Urinary bladder (tissue), 4 donors: Measurements from ENCODE around the gene GSKIP. TPM values are rescaled to one million over a fixed set of nuclear protein-coding genes. Genes with fewer than 3 reads are reported as not detected.
"Not testable (repeated sequence)": the region's sequence is repeated elsewhere in the genome, so short reads cannot be mapped to it uniquely, and the experiment has no call there.

ENCODE experiments used
- DNase-seq: peaks from one replicate; pipeline ENCODE4 v3.0.0-alpha.2; 2015; ENCODE audit errors: extremely low spot score
- H3K27ac ChIP-seq: one replicate; pipeline ENCODE4 v1.5.1; 2013; ENCODE audit warnings: low read depth, mild to moderate bottlenecking, moderate library complexity
- H3K36me3 ChIP-seq: one replicate; pipeline ENCODE4 v1.6.1; 2013; ENCODE audit warnings: mild to moderate bottlenecking, moderate library complexity; ENCODE audit not compliant: insufficient read depth
- H3K4me1 ChIP-seq: one replicate; pipeline ENCODE4 v1.6.1; 2013; ENCODE audit warnings: mild to moderate bottlenecking, moderate library complexity; ENCODE audit not compliant: insufficient read depth
- H3K4me3 ChIP-seq: one replicate; pipeline ENCODE4 v1.5.1; 2013; ENCODE audit warnings: low read depth, low read length
- WGBS: extraction: QIAGEN DNeasy Blood & Tissue Kit; methylation state at CpG from one replicate; pipeline ENCODE4 v1.1.7; 2013; 5-methylcytosine and 5-hydroxymethylcytosine counted together
- polyA plus RNA-seq: library from polyadenylated mRNA; stranded (reverse); fragments of 200-250 nt; gene quantifications from one replicate; pipeline ENCODE4 v1.2.3, GENCODE V29; 2013
- total RNA-seq: library from RNA; depleted of rRNA; stranded (reverse); fragments of >200 nt; gene quantifications from one replicate; pipeline ENCODE4 v1.2.3, GENCODE V29; 2014
- donor health status: healthy with polysubstance abuse.
- donor health status: healthy.

GSKIP gene
- total RNA-seq, result 29.2 TPM
- 16.9 TPM for polyA plus RNA-seq

GRCh38 chr14:96362965-96363750 lies at the start of gene GSKIP, which contains the start of gene ATG2B:
TSS of gene GSKIP (plus strand) at chr14:96363526. CDS start at chr14:96382248, 18,722 bp downstream.
TSS of gene ATG2B (minus strand) at chr14:96363341. CDS start at chr14:96362976, 365 bp downstream.
- peak; percentile 72 for DNase-seq

GRCh38 chr14:96316087-96316486 lies 47.2 kb upstream of the GSKIP start:
- WGBS, result 97% methylated on average over 3 of the region's 3 CpGs
- peaks cover 6% of the 10 kb centered on the region for H3K36me3 ChIP-seq
- no peaks in the 10 kb centered on the region for H3K4me1 ChIP-seq
- no peak overlapping the region for H3K4me3 ChIP-seq
- no peak for DNase-seq
- no peak overlapping the region for H3K27ac ChIP-seq

More at GRCh38 chr14:96362965-96363750, at the start of gene GSKIP, which contains the start of gene ATG2B:
- Histone ChIP-seq H3K4me1 (peaks cover 3% of the 10 kb centered on the region), H3K4me3 (peak within 1 kb of the TSS; percentile 93), H3K36me3 (no peaks in the 10 kb centered on the region), H3K27ac (peak within 1 kb of the TSS; percentile 81)
- WGBS, result under 1% methylated on average over 92 of the region's 92 CpGs

- 83% methylated on average over 9 of the region's 9 CpGs for WGBS
- H3K4me3 ChIP-seq, result no peak overlapping the region
- no peaks in the 10 kb centered on the region for H3K4me1 ChIP-seq
- DNase-seq, result no peak
- no peak overlapping the region for H3K27ac ChIP-seq
- peaks cover 6% of the 10 kb centered on the region for H3K36me3 ChIP-seq
Observed at GRCh38 chr14:96318836-96319235, 44.5 kb upstream of the GSKIP start.

GRCh38 chr14:96320605-96321004 lies 42.7 kb upstream of the GSKIP start:
- 94% methylated on average over 1 of the region's 1 CpG for WGBS

GRCh38 chr14:96324219-96324618 lies 39.1 kb upstream of the GSKIP start:
- Histone ChIP-seq H3K27ac (no peak overlapping the region), H3K4me3 (no peak overlapping the region), H3K4me1 (no peaks in the 10 kb centered on the region), H3K36me3 (peaks cover 1% of the 10 kb centered on the region)
- no peak for DNase-seq
- 96% methylated on average over 7 of the region's 7 CpGs for WGBS

More at GRCh38 chr14:96320605-96321004, 42.7 kb upstream of the GSKIP start:
- H3K27ac ChIP-seq, result no peak overlapping the region
- no peak for DNase-seq
- H3K36me3 ChIP-seq, result peaks cover 4% of the 10 kb centered on the region
- H3K4me1 ChIP-seq, result no peaks in the 10 kb centered on the region
- no peak overlapping the region for H3K4me3 ChIP-seq

GRCh38 chr14:96338551-96338950 lies 24.8 kb upstream of the GSKIP start:
- Histone ChIP-seq H3K36me3 (no peaks in the 10 kb centered on the region), H3K4me1 (no peaks in the 10 kb centered on the region), H3K27ac (no peak overlapping the region), H3K4me3 (no peak overlapping the region)
- DNase-seq, result no peak
- 99% methylated on average over 1 of the region's 1 CpG for WGBS

- H3K4me3 ChIP-seq, result no peak overlapping the region
- H3K27ac ChIP-seq, result no peak overlapping the region
- H3K36me3 ChIP-seq, result no peaks in the 10 kb centered on the region
- 85% methylated on average over 3 of the region's 3 CpGs for WGBS
- DNase-seq, result no peak
- H3K4me1 ChIP-seq, result no peaks in the 10 kb centered on the region
Observed at GRCh38 chr14:96341323-96341722, 22.0 kb upstream of the GSKIP start.

GRCh38 chr14:96345669-96346068 lies 17.7 kb upstream of the GSKIP start:
- Histone ChIP-seq H3K27ac (no peak overlapping the region), H3K4me1 (no peaks in the 10 kb centered on the region), H3K4me3 (no peak overlapping the region), H3K36me3 (no peaks in the 10 kb centered on the region)
- DNase-seq, result no peak
- WGBS, result 84% methylated on average over 2 of the region's 2 CpGs

- not testable (repeated sequence) for H3K4me1 ChIP-seq, H3K27ac ChIP-seq, H3K36me3 ChIP-seq, DNase-seq, H3K4me3 ChIP-seq
- 98% methylated on average over 2 of the region's 2 CpGs for WGBS
Observed at GRCh38 chr14:96347957-96348356, 15.4 kb upstream of the GSKIP start.

GRCh38 chr14:96349286-96350075 lies 13.8 kb upstream of the GSKIP start:
- no peaks in the 10 kb centered on the region for H3K4me1 ChIP-seq
- no peak overlapping the region for H3K27ac ChIP-seq
- H3K36me3 ChIP-seq, result no peaks in the 10 kb centered on the region
- DNase-seq, result no peak
- no peak overlapping the region for H3K4me3 ChIP-seq
- 90% methylated on average over 7 of the region's 7 CpGs for WGBS

- Histone ChIP-seq H3K36me3 (no peaks in the 10 kb centered on the region), H3K4me1 (no peaks in the 10 kb centered on the region), H3K27ac (no peak overlapping the region), H3K4me3 (no peak overlapping the region)
- WGBS, result 89% methylated on average over 3 of the region's 3 CpGs
- DNase-seq, result no peak
Observed at GRCh38 chr14:96351986-96352385, 11.3 kb upstream of the GSKIP start.

GRCh38 chr14:96352708-96353107 lies 10.6 kb upstream of the GSKIP start:
- no peaks in the 10 kb centered on the region for H3K36me3 ChIP-seq
- H3K27ac ChIP-seq, result no peak overlapping the region
- no peak overlapping the region for H3K4me3 ChIP-seq
- no peaks in the 10 kb centered on the region for H3K4me1 ChIP-seq
- DNase-seq, result no peak
- WGBS, result 38% methylated on average over 2 of the region's 2 CpGs

GRCh38 chr14:96354246-96354645 lies 9.1 kb upstream of the GSKIP start:
- Histone ChIP-seq H3K27ac (no peak overlapping the region), H3K4me1 (no peaks in the 10 kb centered on the region), H3K4me3 (no peak overlapping the region), H3K36me3 (no peaks in the 10 kb centered on the region)
- DNase-seq, result no peak
- WGBS, result 96% methylated on average over 4 of the region's 4 CpGs

GRCh38 chr14:96357216-96357615 lies 6.1 kb upstream of the GSKIP start:
- no peak overlapping the region for H3K27ac ChIP-seq
- H3K36me3 ChIP-seq, result no peaks in the 10 kb centered on the region
- no peak overlapping the region for H3K4me3 ChIP-seq
- 89% methylated on average over 3 of the region's 3 CpGs for WGBS
- peaks cover 1% of the 10 kb centered on the region for H3K4me1 ChIP-seq
- no peak for DNase-seq
